K562 (cell line): ENCODE data around the gene WWOX. TPM values are rescaled to one million over a fixed set of nuclear protein-coding genes. Genes with fewer than 3 reads are reported as not detected.

ENCODE experiments used
- ATAC-seq: fragments of 200-7000 bp; cut with Tn5 transposase; 3 replicates; pipeline ENCODE4 v1.9.1; 2020; ENCODE audit warnings: moderate library complexity
- BruUV-seq: library from RNA; stranded (reverse); fragments of 400-500 nt; replicated peaks from 2 replicates; lab custom pipeline; 2021; lab: Mats Ljungman, UMichigan
- CTCF ChIA-PET: fragments of 300-600 bp; formaldehyde crosslinking; extraction: SDS; loops from one replicate; lab custom pipeline; 2021; ENCODE audit warnings: low intra/inter-chr PET ratio; lab: Yijun Ruan, JAX
- POLR2A ChIA-PET: fragments of 300-600, 350-650 bp; sonication (Branson Sonifier 250); formaldehyde crosslinking; extraction: SDS; loops from one replicate; lab custom pipeline; 2021; ENCODE audit warnings: antibody characterized with exemption, inconsistent platforms; lab: Yijun Ruan, JAX
- DNase-seq, 4 experiments: peaks; one replicate each; pipeline versions ENCODE4 v3.0.0 to v3.0.0-alpha.2; 2011 to 2018; ENCODE audit warnings: low spot score in 3 of 4, mixed read lengths in 3 of 4; ENCODE audit errors: extremely low read depth in 1 of 4
- FAIRE-seq: peaks from 2 replicates; lab custom pipeline; 2011; peaks lifted over from hg19 to GRCh38; lab: Jason Lieb, UNC
- H2AFZ ChIP-seq: 2 replicates; pipeline ENCODE4 v1.6.0; 2011; ENCODE audit warnings: low read depth, low read length, control low read depth, inconsistent platforms
- H3K27ac ChIP-seq: fragments of 200-600 bp; 3 replicates; pipeline ENCODE4 v1.8.0; 2011; ENCODE audit warnings: low read depth, mild to moderate bottlenecking, control low read depth, inconsistent platforms, low read length, moderate library complexity, mixed read lengths; ENCODE audit errors: extremely low read depth
- H3K27me3 ChIP-seq, 2 experiments: fragments of 300-600 bp in 1 of 2; 2 replicates in 1 of 2; 3 replicates in 1 of 2; pipeline versions ENCODE4 v1.6.0 to v1.8.0; 2011; ENCODE audit warnings: inconsistent platforms in 2 of 2, low read length in 2 of 2, mild to moderate bottlenecking in 1 of 2, mixed read lengths in 1 of 2, moderate library complexity in 1 of 2; ENCODE audit not compliant: control insufficient read depth in 2 of 2, insufficient read depth in 2 of 2
- H3K36me3 ChIP-seq: fragments of 300-600 bp; 3 replicates; pipeline ENCODE4 v1.8.0; 2011; ENCODE audit warnings: mild to moderate bottlenecking, low read length, inconsistent platforms; ENCODE audit not compliant: control insufficient read depth, insufficient read depth
- H3K4me1 ChIP-seq, 2 experiments: fragments of 200-600 bp in 1 of 2; replicated peaks in 1 of 2; 2 replicates in 1 of 2; 3 replicates in 1 of 2; pipeline versions ENCODE4 v1.5.1 to v1.8.0; 2011; ENCODE audit warnings: inconsistent platforms in 2 of 2, low read length in 2 of 2, mild to moderate bottlenecking in 1 of 2, mixed read lengths in 1 of 2, moderate library complexity in 1 of 2; ENCODE audit not compliant: control insufficient read depth in 2 of 2, insufficient read depth in 2 of 2
- H3K4me2 ChIP-seq: 2 replicates; pipeline ENCODE4 v1.6.1; 2011; ENCODE audit warnings: low read length, control low read depth, inconsistent platforms, mixed read lengths; ENCODE audit not compliant: insufficient read depth
- H3K4me3 ChIP-seq: fragments of 200-600 bp; sonication (generic), shearing (Covaris generic); 2 replicates; pipeline ENCODE4 v1.5.1; 2016; ENCODE audit warnings: control low read depth, inconsistent platforms
- H3K79me2 ChIP-seq: fragments of 200-600 bp; 3 replicates; pipeline ENCODE4 v1.8.0; 2011; ENCODE audit warnings: low read length, inconsistent platforms; ENCODE audit not compliant: control insufficient read depth, insufficient read depth
- H3K9ac ChIP-seq, 2 experiments: 2 replicates each; pipeline versions ENCODE4 v1.6.0 to v1.6.1; 2011; ENCODE audit warnings: low read depth in 2 of 2, low read length in 2 of 2, control low read depth in 1 of 2, inconsistent platforms in 1 of 2, mild to moderate bottlenecking in 1 of 2, mixed read lengths in 1 of 2; ENCODE audit not compliant: insufficient read depth in 1 of 2
- H3K9me1 ChIP-seq: one replicate; pipeline ENCODE4 v1.6.0; 2011; ENCODE audit warnings: inconsistent platforms, mild to moderate bottlenecking, low read length, moderate library complexity; ENCODE audit not compliant: control insufficient read depth, insufficient read depth
- H3K9me3 ChIP-seq: replicated peaks from 2 replicates; pipeline ENCODE4 v1.5.1; 2011; ENCODE audit warnings: low read depth, low read length, inconsistent platforms; ENCODE audit not compliant: control insufficient read depth, insufficient read depth
- H4K20me1 ChIP-seq: replicated peaks from 2 replicates; pipeline ENCODE4 v1.6.1; 2011; ENCODE audit warnings: low read length, inconsistent platforms, mixed read lengths; ENCODE audit not compliant: control insufficient read depth, insufficient read depth
- DDX20 ChIP-seq: fragments of 450-650 bp; IDR thresholded peaks from 2 replicates; pipeline ENCODE4 v1.6.1; 2016; ENCODE audit warnings: missing genetic modification characterization, low read depth, mild to moderate bottlenecking, missing compliant biosample characterization, moderate library complexity
- DIDO1 ChIP-seq: fragments of 450-650 bp; IDR thresholded peaks from 2 replicates; pipeline ENCODE4 v1.6.1; 2016; ENCODE audit warnings: low read depth, missing biosample characterization, missing genetic modification characterization
- HMG20B ChIP-seq: fragments of 250-450 bp; sonication (Bioruptor Pico); IDR thresholded peaks from 2 replicates; pipeline ENCODE4 v1.5.0; 2021; ENCODE audit warnings: mild to moderate bottlenecking
- NEUROD1 ChIP-seq: fragments of 150-350 bp; IDR thresholded peaks from 2 replicates; pipeline ENCODE4 v1.6.1; 2014; ENCODE audit warnings: borderline replicate concordance, low read length, low read depth; ENCODE audit not compliant: partially characterized antibody
- NFE2L1 ChIP-seq: fragments of 450-650 bp; IDR thresholded peaks from 2 replicates; pipeline ENCODE4 v1.6.1; 2016; ENCODE audit warnings: missing genetic modification characterization, low read depth, mild to moderate bottlenecking, missing compliant biosample characterization, moderate library complexity, borderline replicate concordance
- PHB2 ChIP-seq: fragments of 450-650 bp; IDR thresholded peaks from 2 replicates; pipeline ENCODE4 v1.6.1; 2017; ENCODE audit warnings: low read depth
- POLR3G ChIP-seq: IDR thresholded peaks from 2 replicates; pipeline ENCODE4 v1.6.1; 2011; ENCODE audit not compliant: insufficient read length, insufficient replicate concordance; ENCODE audit errors: extremely low read depth
- RBFOX2 ChIP-seq: fragments of 200-400 bp; formaldehyde crosslinking; IDR thresholded peaks from 2 replicates; pipeline ENCODE4 v1.6.1; 2017; ENCODE audit warnings: low read depth, mild to moderate bottlenecking, low read length, moderate library complexity
- SMAD2 ChIP-seq: fragments of 150-350 bp; IDR thresholded peaks from 2 replicates; pipeline ENCODE4 v1.6.1; 2014; ENCODE audit warnings: low read depth, mild to moderate bottlenecking, low read length
- TAF1 ChIP-seq: IDR thresholded peaks from 2 replicates; pipeline ENCODE4 v1.6.1; 2011; ENCODE audit warnings: mild to moderate bottlenecking, low read length, moderate library complexity; ENCODE audit not compliant: insufficient read depth, control insufficient read depth, severe bottlenecking; ENCODE audit errors: extremely low read depth
- ZNF134 ChIP-seq: fragments of 250-450 bp; sonication (Bioruptor Pico); conservative IDR thresholded peaks from 2 replicates; pipeline ENCODE4 v1.4.0; 2020
- WGBS: fragments of 100-300 bp; shearing (Covaris generic); methylation state at CpG from one replicate; pipeline ENCODE4 v1.1.6; 2016; ENCODE audit warnings: low coverage, mixed read lengths; ENCODE audit not compliant: insufficient coverage; ENCODE audit errors: missing lambda C conversion rate; 5-methylcytosine and 5-hydroxymethylcytosine counted together
- in situ Hi-C: fragments of 300-500 bp; cut with MboI; formaldehyde crosslinking; loops from 4 replicates; pipeline ENCODE4 v1.15.0; 2018; ENCODE audit warnings: inconsistent platforms, mixed read lengths
- intact Hi-C: fragments of 100-400 bp; cut with micrococcal nuclease; formaldehyde crosslinking; loops from 2 replicates; pipeline ENCODE4 v1.14.2; 2022
- polyA plus RNA-seq, 8 experiments: library from polyadenylated mRNA; depleted of rRNA in 4 of 8; stranded (reverse) in 5 of 8; unstranded in 3 of 8; fragments of >200 nt; fragmentation: Nextera tagmentation in 2 of 8; fragmentation: Illumina TruSeq in 1 of 8; extraction: Ambion mirVana in 2 of 8; extraction: Trizol in 1 of 8; gene quantifications; 2 replicates each; pipeline versions ENCODE4 v1.2.1 to v1.2.3, GENCODE V29; 2011 to 2014; ENCODE audit warnings: inconsistent platforms in 1 of 8, missing spikeins in 1 of 8
- total RNA-seq, 7 experiments: library from RNA; depleted of rRNA in 6 of 7; stranded (reverse); fragments of >200 nt in 6 of 7; fragmentation: Illumina TruSeq in 2 of 7; extraction: Trizol in 2 of 7; gene quantifications; 2 replicates each; pipeline versions ENCODE4 v1.2.1 to v1.2.3, GENCODE V29; 2011 to 2021; ENCODE audit warnings: low replicate concordance in 1 of 7
- TF ChIP-seq, protein P1 (sequence below): conservative IDR thresholded peaks from 2 replicates; pipeline ENCODE4 v1.6.1; 2011; ENCODE audit warnings: low read depth, mild to moderate bottlenecking, low read length; ENCODE audit not compliant: control insufficient read depth
- TF ChIP-seq, protein P2 (sequence below): fragments of 250-450 bp; sonication (Bioruptor Pico); IDR thresholded peaks from 2 replicates; pipeline ENCODE4 v1.5.0; 2021; ENCODE audit warnings: mild to moderate bottlenecking, borderline replicate concordance

WWOX gene
- total and polyA plus RNA-seq, 9 of the 15 experiments (the other 6 are each of a cell fraction or from before 2014, with no cell fraction given): 1.6 to 22.7 (median 8.1) TPM

DNA sequence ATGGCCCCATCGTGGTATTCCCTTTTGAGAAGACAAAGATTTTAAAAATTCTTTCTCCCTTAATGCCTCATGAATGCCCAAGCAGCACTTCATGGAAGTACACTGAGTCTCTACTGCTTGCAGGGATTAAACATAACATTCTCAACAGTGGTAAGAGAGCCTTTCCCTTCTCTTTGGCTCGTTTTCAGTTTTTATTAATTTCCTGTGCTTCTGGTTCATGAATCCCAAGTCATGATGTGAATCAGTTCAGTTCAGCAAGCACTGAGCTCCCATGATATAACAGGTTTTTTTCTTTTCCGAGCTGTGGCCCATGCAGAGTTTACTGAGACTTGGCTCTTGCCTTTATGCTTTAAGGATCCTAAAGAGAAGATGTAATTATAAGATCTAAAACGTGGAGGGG, 175.3 kb downstream of the WWOX start:
- Histone ChIP-seq H2AFZ (no peak overlapping the region), H3K27me3 (peaks cover 21 to 30% of the 10 kb centered on the region in 2 experiments; a peak in 4 of 5 replicates), H3K4me1 (no peaks in the 10 kb centered on the region), H3K79me2 (no peaks in the 10 kb centered on the region), H3K9me1 (no peaks in the 10 kb centered on the region), H3K4me2 (no peak overlapping the region), H3K36me3 (no peaks in the 10 kb centered on the region), H4K20me1 (0 out of 2 replicates have a peak, but pooled peaks cover 2% of the 10 kb centered on the region), H3K9ac (no peak overlapping the region), H3K27ac (no peak overlapping the region), H3K4me3 (no peak overlapping the region), H3K9me3 (no peaks in the 10 kb centered on the region)
- CTCF ChIA-PET: no interaction called here
- ATAC-seq (no peak), FAIRE-seq (no peak), DNase-seq (no peak)
- 5% methylated on average over 4 of the region's 4 CpGs for WGBS
- no TSS peak for BruUV-seq
- in situ Hi-C loops (no loop called here), intact Hi-C loops (no loop called here)
- POLR2A ChIA-PET: no interaction called here
- no peak for TF ChIP-seq POLR3G
- no peak for TF ChIP-seq NFE2L1 (tag)
- TF ChIP-seq, protein P1, sequence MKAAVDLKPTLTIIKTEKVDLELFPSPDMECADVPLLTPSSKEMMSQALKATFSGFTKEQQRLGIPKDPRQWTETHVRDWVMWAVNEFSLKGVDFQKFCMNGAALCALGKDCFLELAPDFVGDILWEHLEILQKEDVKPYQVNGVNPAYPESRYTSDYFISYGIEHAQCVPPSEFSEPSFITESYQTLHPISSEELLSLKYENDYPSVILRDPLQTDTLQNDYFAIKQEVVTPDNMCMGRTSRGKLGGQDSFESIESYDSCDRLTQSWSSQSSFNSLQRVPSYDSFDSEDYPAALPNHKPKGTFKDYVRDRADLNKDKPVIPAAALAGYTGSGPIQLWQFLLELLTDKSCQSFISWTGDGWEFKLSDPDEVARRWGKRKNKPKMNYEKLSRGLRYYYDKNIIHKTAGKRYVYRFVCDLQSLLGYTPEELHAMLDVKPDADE: no peak
- no peak for TF ChIP-seq ZNF134 (CRISPR knock-in tag)
- no peak for TF ChIP-seq NEUROD1
- TF ChIP-seq TAF1: no peak
- no peak for TF ChIP-seq RBFOX2
- TF ChIP-seq SMAD2: no peak
- TF ChIP-seq PHB2: no peak
- no peak for TF ChIP-seq HMG20B (CRISPR knock-in tag)
- TF ChIP-seq DDX20: no peak
- TF ChIP-seq, protein P2, sequence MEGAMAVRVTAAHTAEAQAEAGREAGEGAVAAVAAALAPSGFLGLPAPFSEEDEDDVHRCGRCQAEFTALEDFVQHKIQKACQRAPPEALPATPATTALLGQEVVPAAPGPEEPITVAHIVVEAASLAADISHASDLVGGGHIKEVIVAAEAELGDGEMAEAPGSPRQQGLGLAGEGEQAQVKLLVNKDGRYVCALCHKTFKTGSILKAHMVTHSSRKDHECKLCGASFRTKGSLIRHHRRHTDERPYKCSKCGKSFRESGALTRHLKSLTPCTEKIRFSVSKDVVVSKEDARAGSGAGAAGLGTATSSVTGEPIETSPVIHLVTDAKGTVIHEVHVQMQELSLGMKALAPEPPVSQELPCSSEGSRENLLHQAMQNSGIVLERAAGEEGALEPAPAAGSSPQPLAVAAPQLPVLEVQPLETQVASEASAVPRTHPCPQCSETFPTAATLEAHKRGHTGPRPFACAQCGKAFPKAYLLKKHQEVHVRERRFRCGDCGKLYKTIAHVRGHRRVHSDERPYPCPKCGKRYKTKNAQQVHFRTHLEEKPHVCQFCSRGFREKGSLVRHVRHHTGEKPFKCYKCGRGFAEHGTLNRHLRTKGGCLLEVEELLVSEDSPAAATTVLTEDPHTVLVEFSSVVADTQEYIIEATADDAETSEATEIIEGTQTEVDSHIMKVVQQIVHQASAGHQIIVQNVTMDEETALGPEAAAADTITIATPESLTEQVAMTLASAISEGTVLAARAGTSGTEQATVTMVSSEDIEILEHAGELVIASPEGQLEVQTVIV (CRISPR knock-in tag): no peak
- no peak for TF ChIP-seq DIDO1 (tag)
